ENCODE measurements around the gene MICAL2. TPM values are rescaled to one million over a fixed set of nuclear protein-coding genes. Genes with fewer than 3 reads are reported as not detected.

MICAL2 gene
- total and polyA plus RNA-seq, 2 of the 8 experiments (the other 6 are each of a cell fraction or from before 2014, with no cell fraction given), result 1.3 to 4.1 TPM

GRCh38 chr11:12236744-12237101 is 126.3 kb downstream of the MICAL2 start (continued):
- no peak for TF ChIP-seq RNF2 (IDR thresholded peaks at IDR 0.05; ENCODE audit: borderline replicate concordance, low read depth, low read length, missing control alignments, poor library complexity, severe bottlenecking)
- no peak for TF ChIP-seq SP2 (IDR thresholded peaks at IDR 0.05; ENCODE audit: low read length)
- no peak for TF ChIP-seq CREB1 (IDR thresholded peaks at IDR 0.05)
- no peak for TF ChIP-seq CBX5 (IDR thresholded peaks at IDR 0.05; ENCODE audit: low read depth, low read length)
- TF ChIP-seq TAF7 (optimal IDR thresholded peaks at IDR 0.05; ENCODE audit: borderline replicate concordance, low read depth, low read length), result no peak

All from H1 (cell line).